COLO829 (cell line): Measurements from ENCODE around the gene MRLN.
"Not testable (repeated sequence)": the region's sequence is repeated elsewhere in the genome, so short reads cannot be mapped to it uniquely, and the experiment has no call there.

Experiments
- DNase-seq: peaks from one replicate; pipeline ENCODE4 v3.0.0; 2012; ENCODE audit warnings: low spot score

The MRLN gene

GRCh38 chr10:59753267-59753666 is at the start of gene MRLN:
Gene MRLN, minus strand, starts transcription at chr10:59753455.
- DNase-seq, result no peak

GRCh38 chr10:59801171-59801570 is 47.9 kb upstream of the MRLN start:
- DNase-seq, result no peak

- DNase-seq, result no peak
Observed at GRCh38 chr10:59799421-59799820, 46.2 kb upstream of the MRLN start.

- no peak for DNase-seq
Observed at GRCh38 chr10:59793919-59794318, 40.7 kb upstream of the MRLN start.

- DNase-seq, result no peak
Observed at GRCh38 chr10:59792812-59793211, 39.6 kb upstream of the MRLN start.

GRCh38 chr10:59791601-59792000 is 38.3 kb upstream of the MRLN start:
- no peak for DNase-seq

- not testable (repeated sequence) for DNase-seq
Observed at GRCh38 chr10:59790080-59790479, 36.8 kb upstream of the MRLN start.

- not testable (repeated sequence) for DNase-seq
Observed at GRCh38 chr10:59788914-59789313, 35.7 kb upstream of the MRLN start.

GRCh38 chr10:59787032-59787431 is 33.8 kb upstream of the MRLN start:
- not testable (repeated sequence) for DNase-seq

GRCh38 chr10:59785476-59785875 is 32.2 kb upstream of the MRLN start:
- DNase-seq, result not testable (repeated sequence)

GRCh38 chr10:59781511-59781910 is 28.3 kb upstream of the MRLN start:
- no peak for DNase-seq

- DNase-seq, result no peak
Observed at GRCh38 chr10:59779756-59780533, 26.7 kb upstream of the MRLN start.

GRCh38 chr10:59774451-59774850 is 21.2 kb upstream of the MRLN start:
- DNase-seq, result no peak

- no peak for DNase-seq
Observed at GRCh38 chr10:59773088-59773487, 19.8 kb upstream of the MRLN start.

GRCh38 chr10:59771162-59771807 is 18.0 kb upstream of the MRLN start:
- no peak for DNase-seq

GRCh38 chr10:59770689-59771088 is 17.4 kb upstream of the MRLN start:
- DNase-seq, result no peak

GRCh38 chr10:59762505-59762904 is 9.2 kb upstream of the MRLN start:
- no peak for DNase-seq

GRCh38 chr10:59757966-59758365 is 4.7 kb upstream of the MRLN start:
- no peak for DNase-seq

GRCh38 chr10:59754951-59755350 is 1.7 kb upstream of the MRLN start:
- DNase-seq, result no peak

GRCh38 chr10:59752278-59752940 is 846 bp downstream of the MRLN start:
- no peak for DNase-seq

- no peak for DNase-seq
Observed at GRCh38 chr10:59750155-59750945, 2.9 kb downstream of the MRLN start.

GRCh38 chr10:59748834-59749233 is 4.4 kb downstream of the MRLN start:
- no peak for DNase-seq
